Activated T-helper 9 cell treated with anti-CD3 and anti-CD28 coated beads, Interleukin-2, amount 50 U/mL, for 16 hours (primary cell): ENCODE measurements around the gene SMYD5.
"Not testable (repeated sequence)": the region's sequence is repeated elsewhere in the genome, so short reads cannot be mapped to it uniquely, and the experiment has no call there.

Experiments
- DNase-seq: peaks from one replicate; pipeline ENCODE4 v3.0.0-alpha.2; 2020; ENCODE audit warnings: low read depth

The SMYD5 gene

DNA sequence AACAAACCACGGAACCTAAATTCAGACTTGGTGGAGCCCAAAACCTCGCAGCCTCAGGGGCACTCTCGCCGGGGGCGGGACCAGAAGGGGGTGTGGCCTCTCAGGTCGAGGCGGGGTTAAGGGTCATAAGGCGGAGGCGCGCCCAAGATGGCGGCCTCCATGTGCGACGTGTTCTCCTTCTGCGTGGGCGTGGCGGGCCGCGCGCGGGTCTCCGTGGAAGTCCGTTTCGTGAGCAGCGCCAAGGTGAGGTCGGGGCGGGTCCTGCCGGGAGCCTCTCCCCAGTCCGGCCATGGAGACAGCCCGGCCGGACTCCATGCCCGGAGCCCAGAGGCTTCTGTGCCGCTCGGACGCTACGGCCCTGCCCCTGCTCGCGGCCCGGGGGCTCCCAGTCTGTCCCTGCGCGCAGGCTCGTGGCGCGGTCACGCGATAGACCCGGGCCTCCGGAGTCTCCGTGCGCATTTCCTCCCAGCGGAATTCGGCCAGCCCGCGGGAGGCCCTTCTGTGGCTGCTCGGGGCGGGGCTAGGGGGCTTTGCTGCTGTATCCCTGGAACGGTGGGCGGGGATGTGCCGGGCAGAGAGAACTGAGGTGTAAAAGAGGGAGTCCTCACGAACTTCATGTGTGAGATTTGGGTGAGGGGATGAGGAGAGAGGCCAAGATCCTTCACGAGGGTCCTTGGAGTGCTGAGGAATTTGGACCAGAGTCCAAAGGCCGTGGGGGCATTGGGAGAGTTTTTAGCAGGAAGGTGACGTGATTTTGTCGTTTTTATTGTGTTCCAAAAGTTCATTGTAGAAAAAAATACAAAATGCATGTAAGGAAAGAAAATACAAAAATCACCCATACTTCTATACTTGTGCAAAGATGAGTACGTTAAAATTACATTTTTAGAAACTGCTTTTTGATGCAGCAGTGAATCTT lies at the start of gene SMYD5:
Gene SMYD5, plus strand, starts transcription at position 126 of the 916 bp plus-strand sequence. Its CDS starts 22 bp downstream, at position 148.
- peak; percentile 87 for DNase-seq

GRCh38 chr2:73165978-73166377 lies 48.1 kb upstream of the SMYD5 start:
- DNase-seq: not testable (repeated sequence)

DNA sequence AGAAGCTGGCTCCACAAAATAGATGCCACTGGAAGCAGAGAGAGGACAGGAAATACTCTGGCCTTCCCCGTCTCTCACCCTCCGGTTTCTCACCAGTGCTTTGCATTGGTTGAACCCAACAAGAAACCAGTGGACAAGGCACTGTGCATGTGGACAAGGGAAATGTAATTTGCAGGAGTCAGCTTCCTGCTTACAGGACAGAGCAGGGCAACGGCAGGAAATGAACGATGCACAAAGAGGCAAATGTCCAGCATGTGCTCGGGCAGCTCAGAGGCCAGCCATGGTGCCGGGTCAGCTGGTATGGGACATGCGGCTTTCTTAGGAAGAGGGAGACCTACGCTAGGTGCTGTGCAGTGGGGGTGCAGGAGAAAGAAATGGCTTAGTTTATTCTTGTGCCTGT lies 47.2 kb upstream of the SMYD5 start:
- DNase-seq: not testable (repeated sequence)

GRCh38 chr2:73168348-73168747 lies 45.7 kb upstream of the SMYD5 start:
- DNase-seq: not testable (repeated sequence)

- DNase-seq: not testable (repeated sequence)
Measured at GRCh38 chr2:73170341-73170740, 43.7 kb upstream of the SMYD5 start.

- peak; percentile 38 for DNase-seq
Measured at GRCh38 chr2:73172963-73173362, 41.1 kb upstream of the SMYD5 start.

DNA sequence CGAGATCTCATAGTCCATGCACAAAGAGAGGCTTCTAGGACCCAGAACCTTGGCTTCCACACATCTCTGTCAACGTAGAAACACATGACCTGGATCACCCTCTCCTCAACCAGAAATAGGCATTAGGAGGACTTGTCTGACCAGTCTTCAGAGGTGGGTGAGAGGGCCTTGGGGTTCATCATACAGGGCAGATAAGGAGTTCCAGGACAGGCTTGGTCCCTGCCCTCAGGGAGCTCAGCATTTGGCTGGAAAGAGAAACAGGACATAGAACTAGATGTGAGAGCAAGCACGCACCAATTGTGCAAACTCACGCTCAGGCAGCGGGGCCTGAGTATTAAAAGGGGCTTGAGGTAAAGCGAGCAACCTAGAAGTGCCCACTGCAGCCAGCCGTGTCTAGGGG lies 40.3 kb upstream of the SMYD5 start:
- DNase-seq: no peak

- DNase-seq: no peak
Measured at GRCh38 chr2:73174244-73174643, 39.8 kb upstream of the SMYD5 start.

DNA sequence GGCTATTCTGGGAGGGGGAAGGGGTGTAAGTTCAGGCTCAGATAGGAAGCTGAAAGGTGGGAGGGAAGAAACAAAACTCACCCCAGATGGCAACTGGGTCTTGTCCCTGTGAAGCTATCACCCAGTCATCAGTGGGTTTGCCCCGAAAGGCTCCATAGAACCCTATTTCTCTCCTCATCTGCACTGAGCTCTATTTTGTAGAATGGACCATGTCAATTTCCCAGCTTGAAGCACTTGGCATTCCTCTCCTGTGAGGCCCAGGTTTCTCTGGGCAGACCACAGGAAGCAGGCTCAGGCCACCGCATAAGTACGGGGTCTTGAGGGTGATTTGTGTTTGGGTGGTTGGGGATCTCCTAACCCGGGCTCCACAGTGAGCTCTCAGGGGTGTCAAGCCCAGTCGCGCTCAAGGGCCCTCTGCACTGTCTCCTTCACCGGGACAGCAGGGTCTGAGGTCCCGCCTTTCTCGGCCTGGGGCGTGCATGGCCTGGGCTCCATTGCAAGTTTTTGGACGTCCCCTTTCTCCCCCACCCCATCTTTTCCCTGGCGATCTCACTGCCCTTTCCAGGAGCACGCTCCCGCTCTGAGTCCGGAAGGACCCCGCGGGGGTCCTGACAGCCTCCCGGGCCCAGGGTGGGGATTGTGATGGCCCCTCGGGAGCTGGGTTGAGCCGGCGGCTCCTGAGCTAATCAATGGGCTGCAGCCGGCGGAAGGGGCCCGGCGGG lies 38.9 kb upstream of the SMYD5 start:
- DNase-seq: no peak

DNA sequence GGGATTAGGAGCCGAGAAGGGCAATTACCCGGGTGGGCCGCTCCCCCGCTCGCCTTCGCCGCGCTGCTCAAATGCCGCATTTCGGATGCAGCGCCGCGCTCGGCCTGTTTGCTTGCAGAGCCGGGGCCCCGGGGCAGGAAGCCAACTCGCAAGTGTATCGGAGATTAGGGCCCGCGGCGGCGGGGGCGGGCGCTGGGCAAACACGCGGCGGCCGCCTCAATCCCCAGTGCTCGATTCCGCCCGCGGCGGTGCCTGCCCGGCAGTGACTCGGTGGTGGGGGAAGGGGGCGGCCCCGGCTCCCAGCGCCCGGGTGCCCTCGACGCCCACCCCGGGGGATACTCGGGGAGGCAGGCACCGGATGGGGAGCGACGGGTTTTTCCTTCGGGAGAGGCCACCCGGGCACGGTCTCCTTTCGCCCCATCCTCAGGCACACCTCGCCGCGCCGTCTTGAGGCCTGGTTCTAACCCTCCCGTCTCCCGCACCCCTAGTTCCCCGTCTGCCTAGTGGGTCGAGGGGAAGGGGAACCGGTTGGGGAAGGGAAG lies 38.3 kb upstream of the SMYD5 start:
- DNase-seq: peak; percentile 60

DNA sequence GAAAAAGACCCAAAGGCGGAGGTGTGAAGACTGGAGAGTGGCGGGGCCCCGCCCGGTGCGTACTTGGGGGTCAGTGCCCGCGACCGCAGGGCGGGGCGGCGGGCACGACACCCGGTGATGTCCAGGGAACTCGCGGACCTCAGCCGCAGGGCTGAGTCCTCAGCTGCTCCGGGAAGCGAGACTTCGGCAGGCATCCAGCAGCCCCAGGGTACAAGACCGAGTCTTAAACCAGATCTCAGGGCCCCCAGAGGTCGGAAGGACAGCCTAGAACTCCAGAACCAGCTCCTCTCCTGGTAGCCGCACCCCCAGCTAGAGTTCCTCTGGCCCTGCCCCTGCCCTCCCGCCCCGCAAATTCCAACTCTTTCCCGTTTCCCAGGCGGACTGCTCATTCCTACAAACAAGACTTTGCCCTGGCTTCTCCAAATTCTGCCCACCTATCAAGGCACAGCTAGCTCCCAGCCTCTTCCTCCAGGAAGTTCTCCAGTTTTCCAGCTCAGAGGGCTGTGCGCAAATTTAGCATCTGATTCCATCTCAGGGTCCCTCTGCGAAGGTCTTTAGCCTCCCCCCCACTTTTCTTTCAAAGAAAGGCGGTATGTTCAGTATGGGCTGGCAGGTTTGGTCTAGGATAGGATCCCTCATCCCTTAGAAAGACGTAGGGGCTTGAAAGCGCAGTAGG lies 37.7 kb upstream of the SMYD5 start:
- DNase-seq: no peak

- peak; percentile 86 for DNase-seq
Measured at GRCh38 chr2:73176881-73177644, 37.0 kb upstream of the SMYD5 start.

DNA sequence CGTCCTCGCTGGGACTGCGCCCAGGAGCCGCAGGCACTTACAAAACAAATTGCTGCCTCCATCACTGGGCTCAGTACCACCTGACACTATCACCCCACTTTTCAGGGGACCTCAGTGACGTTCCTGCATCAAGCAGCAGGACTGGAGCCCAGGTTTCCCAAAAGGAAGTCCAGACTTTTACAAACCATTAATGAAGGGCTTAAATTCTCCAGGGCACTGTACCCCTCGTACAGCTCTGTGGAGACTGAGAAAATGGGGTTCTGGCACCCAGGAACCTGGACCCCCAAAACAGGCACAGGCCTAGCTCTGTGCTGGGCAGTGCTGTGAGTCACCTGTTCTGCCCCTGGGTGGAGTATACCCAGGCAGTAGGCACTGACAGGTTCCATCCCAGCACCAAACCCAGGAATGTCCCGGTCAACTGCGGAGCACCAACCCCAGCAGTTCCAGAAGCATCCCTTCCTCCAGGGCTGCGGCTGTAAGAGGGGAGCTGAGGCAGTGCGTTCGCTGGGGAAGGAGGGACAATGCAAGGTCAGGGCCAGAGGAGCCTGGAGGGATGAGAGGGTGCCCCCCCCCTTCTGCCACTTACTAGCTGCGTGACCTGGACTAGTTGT lies 36.3 kb upstream of the SMYD5 start:
- DNase-seq: no peak

GRCh38 chr2:73185965-73186364 lies 28.1 kb upstream of the SMYD5 start:
- no peak for DNase-seq

GRCh38 chr2:73187549-73187948 lies 26.5 kb upstream of the SMYD5 start:
- DNase-seq: no peak

DNA sequence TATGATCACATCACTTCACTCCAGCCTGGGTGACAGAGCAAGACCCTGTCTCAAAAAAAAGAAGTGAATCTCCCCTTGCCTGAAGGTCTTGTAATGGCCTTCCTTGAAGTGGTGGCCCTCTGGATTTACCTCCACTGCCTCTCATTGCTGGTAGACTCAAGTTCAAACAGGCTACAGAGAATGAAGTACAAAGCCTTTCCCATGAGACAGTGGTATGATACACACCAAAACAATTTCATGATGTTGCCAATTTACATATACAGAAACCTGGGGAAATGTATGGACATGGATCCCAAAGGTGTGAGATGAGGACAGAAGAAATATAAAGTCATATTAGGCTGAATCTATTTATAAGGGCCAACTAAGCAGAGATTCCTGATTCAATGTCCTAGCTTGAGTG lies 16.5 kb upstream of the SMYD5 start:
- DNase-seq: no peak

DNA sequence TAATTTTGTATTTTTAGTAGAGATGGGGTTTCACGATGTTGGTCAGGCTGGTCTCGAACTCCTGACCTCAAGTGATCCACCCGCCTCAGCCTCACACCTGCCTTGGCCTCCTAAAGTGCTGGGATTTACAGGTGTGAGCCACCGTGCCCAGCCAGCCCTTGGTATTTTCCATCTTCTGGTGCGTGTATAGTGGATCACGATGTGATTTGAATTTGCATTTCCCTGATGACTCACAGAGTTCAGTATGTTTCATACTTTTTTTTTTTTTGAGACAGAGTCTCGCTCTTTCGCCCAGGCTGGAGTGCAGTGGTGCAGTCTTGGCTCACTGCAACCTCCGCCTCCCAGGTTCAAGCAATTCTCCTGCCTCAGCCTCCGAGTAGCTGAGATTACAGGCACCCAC lies 13.8 kb upstream of the SMYD5 start:
- DNase-seq: not testable (repeated sequence)

DNA sequence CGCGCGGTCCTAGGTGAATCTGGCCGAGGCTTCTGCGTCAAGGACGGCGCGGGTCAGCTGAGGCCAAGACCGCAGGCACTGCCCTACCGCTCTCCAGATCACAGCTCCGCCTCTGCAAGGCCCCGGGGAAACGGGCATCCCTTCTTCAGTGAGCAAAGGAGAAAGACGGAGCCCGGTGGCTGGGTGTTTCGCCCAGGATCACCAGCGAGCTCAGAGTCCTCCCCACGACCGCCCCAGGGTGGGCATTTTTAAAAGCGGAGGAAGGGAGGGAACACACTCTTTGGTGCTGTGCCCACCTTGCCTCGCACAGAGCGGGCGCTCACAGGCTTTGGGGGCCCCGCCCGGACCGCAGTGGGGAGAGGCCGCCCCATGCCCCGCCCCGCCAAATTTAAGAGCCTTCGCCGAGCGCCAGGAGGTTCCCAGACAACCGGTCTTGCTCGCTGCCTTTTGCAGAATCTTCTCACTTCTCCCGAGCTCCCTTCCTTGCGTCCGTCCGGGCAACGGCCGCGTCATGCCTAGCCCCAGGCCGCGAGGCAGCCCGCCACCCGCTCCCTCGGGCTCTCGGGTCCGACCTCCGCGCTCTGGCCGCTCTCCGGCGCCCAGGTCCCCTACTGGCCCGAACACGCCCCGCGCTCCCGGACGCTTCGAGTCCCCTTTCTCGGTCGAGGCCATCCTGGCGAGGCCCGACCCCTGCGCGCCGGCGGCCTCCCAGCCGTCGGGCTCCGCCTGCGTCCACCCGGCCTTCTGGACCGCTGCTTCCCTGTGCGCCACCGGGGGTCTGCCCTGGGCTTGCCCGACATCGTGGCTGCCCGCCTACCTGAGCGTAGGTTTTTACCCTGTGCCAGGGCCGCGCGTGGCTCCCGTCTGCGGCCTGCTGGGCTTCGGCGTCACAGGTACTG lies 11.6 kb upstream of the SMYD5 start, which contains the start of gene NOTO:
Gene NOTO, plus strand, starts transcription at position 419 of the 899 bp plus-strand sequence. Its CDS starts 93 bp downstream, at position 512.
- DNase-seq: no peak

GRCh38 chr2:73203055-73203681 lies 10.9 kb upstream of the SMYD5 start:
- DNase-seq: no peak
